CD4-positive, alpha-beta T cell treated with Interleukin-15 for 4 hours (primary cell): ENCODE data around the gene CACNA2D3.

Experiments
- DNase-seq: peaks from one replicate; pipeline ENCODE4 v3.0.0-alpha.2; 2020; ENCODE audit warnings: low spot score

CACNA2D3 gene

GRCh38 chr3:54341811-54342210 is 219.5 kb downstream of the CACNA2D3 start:
- DNase-seq: no peak

GRCh38 chr3:54342676-54343075 is 220.3 kb downstream of the CACNA2D3 start:
- DNase-seq: no peak

GRCh38 chr3:54343495-54343894 is 221.1 kb downstream of the CACNA2D3 start:
- DNase-seq: no peak

GRCh38 chr3:54344601-54345231 is 222.4 kb downstream of the CACNA2D3 start:
- DNase-seq: no peak

- DNase-seq: no peak
Measured at GRCh38 chr3:54345847-54346375, 223.6 kb downstream of the CACNA2D3 start.

GRCh38 chr3:54347060-54347459 is 224.7 kb downstream of the CACNA2D3 start:
- DNase-seq: no peak

- no peak for DNase-seq
Measured at GRCh38 chr3:54347933-54348332, 225.6 kb downstream of the CACNA2D3 start.

GRCh38 chr3:54349231-54349652 is 226.9 kb downstream of the CACNA2D3 start:
- no peak for DNase-seq

- no peak for DNase-seq
Measured at GRCh38 chr3:54349691-54350090, 227.3 kb downstream of the CACNA2D3 start.

- no peak for DNase-seq
Measured at GRCh38 chr3:54353546-54353945, 231.2 kb downstream of the CACNA2D3 start.

GRCh38 chr3:54353946-54354345 is 231.6 kb downstream of the CACNA2D3 start:
- DNase-seq: no peak

GRCh38 chr3:54355800-54356199 is 233.4 kb downstream of the CACNA2D3 start:
- no peak for DNase-seq

- no peak for DNase-seq
Measured at GRCh38 chr3:54356261-54357045, 234.1 kb downstream of the CACNA2D3 start.

- DNase-seq: no peak
Measured at GRCh38 chr3:54357301-54357700, 234.9 kb downstream of the CACNA2D3 start.

- DNase-seq: no peak
Measured at GRCh38 chr3:54358316-54358715, 236.0 kb downstream of the CACNA2D3 start.

- DNase-seq: no peak
Measured at GRCh38 chr3:54358969-54359694, 236.8 kb downstream of the CACNA2D3 start.

- no peak for DNase-seq
Measured at GRCh38 chr3:54360320-54360719, 238.0 kb downstream of the CACNA2D3 start.

- DNase-seq: no peak
Measured at GRCh38 chr3:54361746-54362283, 239.5 kb downstream of the CACNA2D3 start.

GRCh38 chr3:54366007-54366750 is 243.8 kb downstream of the CACNA2D3 start:
- DNase-seq: no peak

- no peak for DNase-seq
Measured at GRCh38 chr3:54366839-54367238, 244.5 kb downstream of the CACNA2D3 start.

- DNase-seq: no peak
Measured at GRCh38 chr3:54372232-54372631, 249.9 kb downstream of the CACNA2D3 start.
